Epithelial cell of prostate (primary cell): ENCODE results near the gene PSD4.

ENCODE experiments used
- DNase-seq: peaks from one replicate; pipeline ENCODE4 v3.0.0-alpha.2; 2011; ENCODE audit warnings: low read depth, low spot score
- H3K27ac ChIP-seq: fragments of 450-650 bp; 2 replicates; pipeline ENCODE4 v1.5.1; 2017; ENCODE audit warnings: mild to moderate bottlenecking

PSD4 gene

GRCh38 chr2:113173542-113174375, at the start of gene PSD4:
TSS of gene PSD4 (plus strand) at chr2:113173971. CDS start at chr2:113182457, 8,486 bp downstream.
- no peak for DNase-seq
- H3K27ac ChIP-seq = no peak within 1 kb of the TSS

DNA sequence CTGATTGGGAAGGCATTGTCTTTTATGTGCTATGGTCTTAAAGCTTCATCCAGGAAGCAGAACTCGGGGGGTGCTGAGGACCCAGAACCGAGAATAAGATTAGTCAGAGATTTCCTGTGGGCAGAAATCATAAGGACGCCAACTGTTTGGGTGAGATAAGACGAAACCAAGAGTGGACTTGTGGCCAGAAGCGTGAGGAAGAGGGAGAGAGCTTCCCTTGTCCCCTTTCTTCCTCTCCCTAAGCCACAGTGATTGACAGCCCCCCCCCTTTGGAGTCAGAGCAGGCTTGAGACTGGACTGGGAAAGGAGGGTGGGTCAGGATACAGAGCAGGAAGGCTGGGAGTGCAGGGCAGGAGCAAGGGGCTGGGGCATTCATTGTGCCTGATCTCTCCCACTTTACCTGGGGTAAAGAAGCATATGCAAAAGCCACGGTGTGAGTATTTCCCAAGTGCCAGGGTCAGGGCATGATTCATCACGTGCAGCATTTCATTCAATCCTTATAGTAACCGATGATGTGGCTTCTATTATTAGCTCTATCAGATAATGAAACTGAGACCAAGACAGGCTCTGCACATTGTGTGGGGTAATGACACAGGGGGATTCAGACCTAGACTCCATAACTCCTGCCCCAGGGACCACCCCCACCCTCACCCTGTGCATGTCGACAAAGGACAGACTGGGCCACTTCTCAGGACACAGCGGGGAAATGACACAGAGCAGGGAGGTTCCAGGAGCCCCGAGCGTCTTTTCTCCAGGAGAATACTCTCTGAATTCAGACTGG, 49.4 kb upstream of the PSD4 start:
- peak overlapping the region; percentile 95 for H3K27ac ChIP-seq
- no peak for DNase-seq

DNA sequence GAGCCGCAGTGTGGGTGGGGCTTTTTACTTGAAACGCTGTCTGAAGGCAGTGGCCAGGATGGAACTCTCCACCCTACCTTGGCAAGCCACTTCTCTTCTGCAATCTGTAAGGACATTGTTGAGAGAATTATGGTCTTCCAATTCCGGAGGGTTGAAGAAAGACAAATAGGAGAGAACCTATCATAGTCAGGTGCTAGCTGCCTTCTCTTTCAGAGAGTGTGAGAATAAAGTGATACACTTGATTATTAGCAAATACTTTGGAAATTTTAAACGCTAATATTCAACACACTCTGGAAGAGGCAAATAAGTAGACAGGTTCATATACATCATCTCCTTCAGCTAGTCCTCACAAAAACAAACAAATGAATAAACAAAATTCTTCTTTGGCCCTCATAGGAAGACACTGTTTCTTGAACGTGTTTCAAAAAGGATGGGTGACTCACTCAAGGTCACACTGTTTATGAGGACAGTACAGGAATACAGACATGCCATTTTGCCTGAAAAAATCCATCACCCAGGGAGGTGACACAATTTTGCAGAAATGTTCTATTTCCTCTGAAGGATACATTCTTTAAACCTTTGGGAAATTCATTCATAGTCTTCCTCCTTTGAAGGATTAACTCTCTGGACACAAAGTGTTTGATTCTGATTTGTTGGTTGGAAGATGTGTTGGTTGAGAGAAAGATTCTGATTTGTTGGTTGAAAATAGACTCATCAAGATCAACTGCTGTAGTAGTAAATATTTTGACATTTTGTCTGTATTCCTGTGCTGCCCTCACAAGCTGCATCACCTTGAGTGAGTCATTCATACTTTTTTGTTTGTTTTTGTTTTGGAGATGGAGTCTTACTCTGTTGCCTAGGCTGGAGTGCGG, 48.6 kb upstream of the PSD4 start:
- H3K27ac ChIP-seq = peak overlapping the region; percentile 95
- DNase-seq = no peak

GRCh38 chr2:113126845-113127645, 46.7 kb upstream of the PSD4 start, which contains the start of gene IL1RN:
TSS of gene IL1RN (plus strand) at chr2:113127598. CDS start at chr2:113127625, 27 bp downstream.
- no peak within 1 kb of the TSS for H3K27ac ChIP-seq
- DNase-seq = no peak

DNA sequence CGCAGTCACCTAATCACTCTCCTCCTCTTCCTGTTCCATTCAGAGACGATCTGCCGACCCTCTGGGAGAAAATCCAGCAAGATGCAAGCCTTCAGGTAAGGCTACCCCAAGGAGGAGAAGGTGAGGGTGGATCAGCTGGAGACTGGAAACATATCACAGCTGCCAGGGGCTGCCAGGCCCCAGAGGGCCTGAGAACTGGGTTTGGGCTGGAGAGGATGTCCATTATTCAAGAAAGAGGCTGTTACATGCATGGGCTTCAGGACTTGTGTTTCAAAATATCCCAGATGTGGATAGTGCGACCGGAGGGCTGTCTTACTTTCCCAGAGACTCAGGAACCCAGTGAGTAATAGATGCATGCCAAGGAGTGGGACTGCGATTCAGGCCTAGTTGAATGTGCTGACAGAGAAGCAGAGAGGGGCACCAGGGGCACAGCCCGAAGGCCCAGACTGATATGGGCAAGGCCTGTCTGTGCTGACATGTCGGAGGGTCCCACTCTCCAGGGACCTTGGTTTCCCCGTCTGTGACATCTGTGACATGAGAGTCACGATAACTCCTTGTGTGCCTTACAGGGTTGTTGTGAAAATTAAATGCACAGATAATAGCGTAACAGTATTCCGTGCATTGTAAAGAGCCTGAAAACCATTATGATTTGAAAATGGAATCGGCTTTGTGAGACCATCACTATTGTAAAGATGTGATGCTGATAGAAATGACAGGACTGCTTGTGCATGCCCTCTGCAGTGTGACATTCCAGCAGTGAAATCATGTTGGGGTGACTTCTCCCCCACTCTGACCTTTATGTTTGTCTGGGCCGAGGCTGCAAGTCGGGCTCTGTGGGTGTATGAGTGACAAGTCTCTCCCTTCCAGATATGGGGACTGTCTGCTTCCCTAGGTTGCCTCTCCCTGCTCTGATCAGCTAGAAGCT, 45.9 kb upstream of the PSD4 start:
- H3K27ac ChIP-seq = no peak overlapping the region
- no peak for DNase-seq

DNA sequence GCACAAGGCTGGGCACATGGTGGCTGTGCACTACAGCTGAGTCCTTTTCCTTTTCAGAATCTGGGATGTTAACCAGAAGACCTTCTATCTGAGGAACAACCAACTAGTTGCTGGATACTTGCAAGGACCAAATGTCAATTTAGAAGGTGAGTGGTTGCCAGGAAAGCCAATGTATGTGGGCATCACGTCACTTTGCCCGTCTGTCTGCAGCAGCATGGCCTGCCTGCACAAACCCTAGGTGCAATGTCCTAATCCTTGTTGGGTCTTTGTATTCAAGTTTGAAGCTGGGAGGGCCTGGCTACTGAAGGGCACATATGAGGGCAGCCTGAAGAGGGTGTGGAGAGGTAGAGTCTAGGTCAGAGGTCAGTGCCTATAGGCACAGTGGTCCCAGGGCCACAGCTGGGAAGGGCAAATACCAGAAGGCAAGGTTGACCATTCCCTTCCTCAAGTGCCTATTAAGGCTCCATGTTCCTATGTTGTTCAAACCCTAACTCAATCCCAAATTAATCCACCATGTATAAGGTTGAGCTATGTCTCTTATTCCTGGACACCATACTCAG, 44.2 kb upstream of the PSD4 start:
- DNase-seq = no peak
- no peak overlapping the region for H3K27ac ChIP-seq

DNA sequence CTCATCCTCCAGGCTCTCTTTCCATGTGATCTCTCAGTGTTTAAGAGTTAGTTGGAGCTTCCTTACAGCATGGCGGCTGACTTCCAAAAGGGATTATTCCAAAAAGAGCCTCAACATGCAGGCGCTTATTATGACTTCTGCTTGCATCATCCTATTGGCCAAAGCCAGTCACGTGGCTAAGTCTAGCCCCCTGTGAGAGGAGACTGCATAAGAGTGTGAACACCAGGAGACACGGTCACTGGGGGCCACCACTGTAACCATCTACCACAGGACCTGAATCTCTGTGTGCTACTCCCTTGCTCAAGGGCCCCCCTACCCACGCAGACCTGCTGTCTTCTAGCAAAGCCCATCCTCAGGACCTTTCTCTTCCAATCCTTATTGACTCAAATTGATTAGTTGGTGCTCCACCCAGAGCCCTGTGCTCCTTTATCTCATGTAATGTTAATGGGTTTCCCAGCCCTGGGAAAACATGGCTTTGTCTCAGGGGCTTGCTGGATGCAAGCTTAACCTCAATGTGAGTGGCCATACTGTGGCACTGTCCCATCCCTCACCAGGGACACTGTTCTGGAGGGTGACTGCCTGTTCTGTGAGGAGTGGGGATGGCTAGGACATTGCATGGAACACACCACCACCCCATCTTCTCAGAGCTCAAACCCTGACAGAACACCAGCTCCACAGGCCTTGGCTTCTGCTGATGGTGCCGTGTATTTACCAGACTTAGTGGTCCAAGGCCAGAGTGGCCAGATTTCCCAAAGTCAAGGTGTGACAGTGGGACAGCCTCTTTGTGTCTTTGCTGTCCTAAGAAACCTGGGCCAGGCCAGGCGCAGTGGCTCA, 42.2 kb upstream of the PSD4 start:
- H3K27ac ChIP-seq = no peak overlapping the region
- no peak for DNase-seq

- DNase-seq = no peak
- H3K27ac ChIP-seq = no peak overlapping the region
Measured at GRCh38 chr2:113132414-113133021, 41.3 kb upstream of the PSD4 start.

- DNase-seq = no peak
Measured at GRCh38 chr2:113133704-113134598, 39.8 kb upstream of the PSD4 start.

DNA sequence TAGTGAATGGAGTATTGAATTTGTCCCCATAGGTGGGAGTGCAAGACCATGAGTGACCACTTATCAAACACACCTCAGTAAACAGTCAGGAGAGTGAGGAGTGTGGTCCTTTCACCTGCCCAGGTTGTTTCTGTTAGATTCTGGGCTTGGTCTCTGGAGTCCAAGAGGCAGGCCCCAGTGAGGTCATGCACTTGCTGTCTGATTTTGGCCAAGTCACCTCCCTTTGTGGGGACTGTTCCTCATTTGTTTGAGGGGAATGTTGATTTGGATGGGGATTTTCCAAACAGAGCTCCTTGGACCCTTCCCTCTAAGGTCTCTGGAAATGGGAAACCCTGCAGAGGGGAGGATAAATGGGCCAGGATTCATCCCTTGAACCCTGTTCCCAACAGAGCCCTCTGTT, 39.1 kb upstream of the PSD4 start:
- DNase-seq = no peak
- peak overlapping the region; percentile 11 for H3K27ac ChIP-seq

More at GRCh38 chr2:113133704-113134598, 39.8 kb upstream of the PSD4 start:
- H3K27ac ChIP-seq = peak overlapping the region; percentile 45

DNA sequence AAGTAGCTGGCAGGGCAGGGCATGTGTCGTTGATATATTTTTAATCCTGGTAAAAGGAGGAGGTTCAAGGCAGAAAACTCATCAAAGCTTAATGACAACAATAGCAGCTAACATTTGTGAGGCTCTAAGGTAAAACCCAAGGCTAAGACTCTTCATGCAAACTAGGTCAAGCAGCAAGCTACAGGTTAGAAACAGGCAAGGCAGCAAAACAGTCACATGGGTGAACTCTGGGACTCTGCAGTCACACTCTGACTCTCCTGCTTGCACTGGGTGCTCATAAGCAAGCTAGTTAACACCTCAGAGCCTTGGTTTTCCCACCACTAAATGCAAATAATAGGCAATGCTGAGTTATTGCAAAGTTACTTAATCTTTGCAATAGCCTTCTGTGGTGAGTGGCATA, 38.5 kb upstream of the PSD4 start:
- no peak for DNase-seq
- H3K27ac ChIP-seq = peak overlapping the region; percentile 11

DNA sequence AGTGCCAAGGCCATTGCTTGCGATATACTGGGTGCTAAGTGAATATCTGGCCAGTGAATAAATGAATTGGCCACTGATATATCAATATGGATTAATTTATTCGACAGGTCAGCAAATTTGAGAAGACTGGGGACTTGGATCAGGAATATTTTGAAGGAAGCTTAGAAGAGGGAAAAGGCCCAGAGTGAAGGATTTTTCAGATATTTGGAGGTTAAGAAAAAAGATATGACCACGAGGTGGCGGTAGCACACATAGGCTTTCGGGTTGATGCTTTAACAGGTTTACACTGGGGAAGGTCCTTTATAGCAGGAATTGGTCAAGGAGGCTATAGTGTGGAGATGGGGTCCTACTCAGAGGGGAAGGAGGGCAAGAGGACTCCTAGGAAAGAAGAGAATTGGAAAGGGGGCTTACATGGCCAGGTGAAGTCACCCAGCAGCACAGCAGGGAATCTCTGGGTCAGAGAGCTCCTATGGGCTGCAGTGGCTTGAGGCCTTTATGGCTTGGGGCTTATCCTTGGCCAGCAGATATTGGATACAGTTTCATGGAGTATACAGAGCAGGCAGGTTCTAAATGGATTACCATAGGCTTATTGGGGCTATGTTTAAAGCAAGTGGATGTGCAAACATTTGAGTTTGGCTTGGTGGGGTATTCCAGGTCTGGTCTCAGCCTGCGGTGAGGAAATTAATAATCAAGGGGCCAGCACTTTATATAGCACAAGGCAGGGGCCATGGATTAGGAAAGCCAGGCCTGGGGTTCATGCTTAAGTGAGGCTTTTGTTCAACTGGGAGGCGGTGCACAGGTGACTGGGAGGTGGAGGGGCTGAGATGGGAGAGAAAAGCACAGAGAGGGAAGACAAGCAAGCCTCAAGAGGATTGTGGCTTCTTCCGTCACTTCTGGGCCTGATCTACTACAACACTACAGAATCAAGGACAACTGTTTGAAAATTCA, 36.7 kb upstream of the PSD4 start:
- DNase-seq = no peak
- peak overlapping the region; percentile 23 for H3K27ac ChIP-seq

- DNase-seq = no peak
- no peak overlapping the region for H3K27ac ChIP-seq
Measured at GRCh38 chr2:113137827-113138226, 35.9 kb upstream of the PSD4 start.

DNA sequence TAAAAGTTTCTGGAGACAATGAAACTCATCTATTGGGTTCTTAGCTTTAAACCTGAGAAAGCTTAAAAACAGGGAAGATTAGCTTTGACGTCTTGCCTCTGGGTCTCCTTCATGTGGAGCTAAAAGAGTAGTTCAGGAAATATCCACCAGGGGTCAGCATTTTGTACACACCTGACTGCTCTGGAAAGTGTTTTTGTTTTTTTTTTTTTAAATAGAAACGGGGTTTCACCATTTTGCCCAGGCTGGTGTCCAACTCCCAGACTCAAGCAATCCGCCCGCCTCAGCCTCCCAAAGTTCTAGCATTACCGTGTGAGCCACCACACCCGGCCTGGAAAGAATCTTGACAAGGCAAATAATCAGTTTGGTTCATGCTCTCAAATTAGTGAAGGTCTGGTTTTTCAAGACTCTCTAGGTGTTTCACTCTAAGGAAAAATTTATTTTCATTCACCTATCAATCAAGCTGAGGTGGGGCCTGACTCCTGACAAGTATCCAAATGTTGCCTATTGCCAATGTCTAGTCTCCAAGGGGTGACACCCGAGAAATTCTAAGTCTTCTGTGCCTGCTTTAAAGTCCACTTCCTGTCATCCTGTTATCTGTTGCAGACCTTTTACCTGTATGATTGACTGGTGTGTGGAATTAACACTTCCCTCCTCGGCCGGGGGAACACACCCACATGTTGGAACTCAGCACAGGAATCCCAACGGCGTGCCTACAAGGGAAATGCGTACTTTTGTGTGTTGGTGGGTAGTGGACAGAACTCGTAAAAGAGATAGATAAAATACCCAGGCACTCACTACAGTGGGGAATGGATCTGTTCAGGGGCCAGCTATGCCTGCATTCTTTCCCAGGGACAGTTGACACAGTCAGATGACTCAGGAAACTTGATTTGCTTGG, 35.1 kb upstream of the PSD4 start:
- DNase-seq = no peak
- peak overlapping the region; percentile 8 for H3K27ac ChIP-seq
